Panc1 (cell line): ENCODE results near the gene CFHR2.

ENCODE experiments used
- POLR2AphosphoS5 ChIP-seq: IDR thresholded peaks from 2 replicates; pipeline ENCODE4 v1.6.1; 2012; ENCODE audit warnings: mild to moderate bottlenecking, low read depth, low read length, moderate library complexity
- SIN3A ChIP-seq: IDR thresholded peaks from 2 replicates; pipeline ENCODE4 v1.6.1; 2012; ENCODE audit warnings: low read depth, mild to moderate bottlenecking, low read length, moderate library complexity, borderline replicate concordance; ENCODE audit not compliant: insufficient read depth
- TCF7L2 ChIP-seq: IDR thresholded peaks from 2 replicates; pipeline ENCODE4 v1.6.1; 2011; ENCODE audit warnings: mild to moderate bottlenecking, low read depth, low read length, inconsistent platforms
- TF ChIP-seq, protein P1 (sequence below): fragments of 450-650 bp; IDR thresholded peaks from 2 replicates; pipeline ENCODE4 v1.5.1; 2017; ENCODE audit warnings: mild to moderate bottlenecking

DNA sequence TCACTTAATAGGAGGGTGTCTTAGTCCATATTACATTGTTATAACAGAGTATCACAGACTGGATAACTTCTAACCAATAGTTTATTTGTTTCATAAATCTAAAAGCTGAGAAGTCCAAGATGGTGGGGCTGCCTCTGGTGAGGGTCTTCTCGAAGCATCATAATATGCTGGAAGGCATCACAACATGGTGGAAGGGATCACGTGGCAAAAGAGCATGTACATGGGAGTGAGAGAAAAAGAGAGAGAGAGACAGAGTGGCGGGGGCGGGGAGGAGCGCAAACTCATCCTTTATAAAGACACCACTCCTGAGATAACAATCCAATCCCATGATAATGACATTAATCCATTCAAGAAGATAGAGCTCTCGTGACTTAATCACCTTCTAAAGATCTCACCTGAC is 65.3 kb downstream of the CFHR2 start:
- TF ChIP-seq, protein P1, sequence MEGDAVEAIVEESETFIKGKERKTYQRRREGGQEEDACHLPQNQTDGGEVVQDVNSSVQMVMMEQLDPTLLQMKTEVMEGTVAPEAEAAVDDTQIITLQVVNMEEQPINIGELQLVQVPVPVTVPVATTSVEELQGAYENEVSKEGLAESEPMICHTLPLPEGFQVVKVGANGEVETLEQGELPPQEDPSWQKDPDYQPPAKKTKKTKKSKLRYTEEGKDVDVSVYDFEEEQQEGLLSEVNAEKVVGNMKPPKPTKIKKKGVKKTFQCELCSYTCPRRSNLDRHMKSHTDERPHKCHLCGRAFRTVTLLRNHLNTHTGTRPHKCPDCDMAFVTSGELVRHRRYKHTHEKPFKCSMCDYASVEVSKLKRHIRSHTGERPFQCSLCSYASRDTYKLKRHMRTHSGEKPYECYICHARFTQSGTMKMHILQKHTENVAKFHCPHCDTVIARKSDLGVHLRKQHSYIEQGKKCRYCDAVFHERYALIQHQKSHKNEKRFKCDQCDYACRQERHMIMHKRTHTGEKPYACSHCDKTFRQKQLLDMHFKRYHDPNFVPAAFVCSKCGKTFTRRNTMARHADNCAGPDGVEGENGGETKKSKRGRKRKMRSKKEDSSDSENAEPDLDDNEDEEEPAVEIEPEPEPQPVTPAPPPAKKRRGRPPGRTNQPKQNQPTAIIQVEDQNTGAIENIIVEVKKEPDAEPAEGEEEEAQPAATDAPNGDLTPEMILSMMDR: no peak
- TF ChIP-seq SIN3A: no peak
- no peak for TF ChIP-seq POLR2AphosphoS5
- no peak for TF ChIP-seq TCF7L2
